Middle frontal gyrus (tissue), 1 donor: ENCODE results near the gene MAGI2.

Experiments
- DNase-seq: peaks from one replicate; pipeline ENCODE4 v3.0.0-alpha.2; 2015; ENCODE audit warnings: low spot score; ENCODE audit errors: extremely low spot score

Gene MAGI2

DNA sequence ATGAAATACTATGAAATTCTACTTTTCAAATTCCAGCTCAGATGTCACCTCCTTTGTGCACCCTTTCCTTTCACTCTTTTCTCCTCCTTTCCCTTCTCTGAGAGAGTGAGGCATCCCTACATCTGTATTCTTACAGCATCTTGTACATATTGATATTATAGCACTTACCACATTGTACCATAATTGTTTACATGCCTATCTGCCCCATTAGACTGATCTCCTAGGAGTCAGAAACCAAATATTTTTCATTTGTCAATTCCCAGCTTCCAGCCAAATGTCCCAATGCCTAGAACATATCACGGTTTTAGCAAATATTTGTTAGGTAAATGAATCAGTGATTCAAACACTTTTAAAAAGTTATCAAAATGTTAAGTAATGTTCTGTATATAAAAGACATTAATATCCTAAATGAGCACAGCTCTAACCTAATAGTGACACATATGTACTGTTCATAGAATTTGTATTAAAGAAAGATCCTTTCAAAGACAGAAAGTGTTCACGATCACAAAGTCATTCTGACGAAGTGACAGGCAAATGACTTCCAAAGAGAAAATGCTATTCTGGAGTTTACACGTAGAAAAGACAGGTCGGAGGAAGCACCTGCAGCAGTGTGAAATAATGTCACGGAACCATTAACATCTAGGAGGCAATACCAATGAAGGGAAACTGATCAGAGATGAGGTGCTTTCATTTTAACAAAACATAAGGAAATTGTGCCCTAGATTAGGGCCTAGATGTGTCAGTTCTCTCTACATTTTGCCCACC, 774.2 kb downstream of the MAGI2 start:
- DNase-seq: no peak

DNA sequence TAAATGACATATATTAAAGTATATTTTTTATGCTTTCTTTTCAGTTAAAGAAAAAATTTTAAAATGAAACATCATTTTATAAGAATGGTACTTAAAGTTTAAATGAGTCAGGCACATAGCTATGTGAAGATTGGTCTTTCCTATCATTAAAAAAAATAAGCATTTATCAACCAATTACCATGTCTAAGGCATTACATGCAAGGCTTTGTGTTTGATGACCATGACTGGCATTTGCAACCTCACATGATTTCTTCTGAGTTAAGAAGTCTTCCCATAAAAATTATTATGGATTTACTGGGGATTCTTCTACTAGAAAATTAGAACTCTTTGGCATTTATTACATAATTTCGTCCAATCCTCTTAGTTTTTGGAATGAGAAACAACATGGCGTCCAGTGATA, 776.1 kb downstream of the MAGI2 start:
- no peak for DNase-seq

DNA sequence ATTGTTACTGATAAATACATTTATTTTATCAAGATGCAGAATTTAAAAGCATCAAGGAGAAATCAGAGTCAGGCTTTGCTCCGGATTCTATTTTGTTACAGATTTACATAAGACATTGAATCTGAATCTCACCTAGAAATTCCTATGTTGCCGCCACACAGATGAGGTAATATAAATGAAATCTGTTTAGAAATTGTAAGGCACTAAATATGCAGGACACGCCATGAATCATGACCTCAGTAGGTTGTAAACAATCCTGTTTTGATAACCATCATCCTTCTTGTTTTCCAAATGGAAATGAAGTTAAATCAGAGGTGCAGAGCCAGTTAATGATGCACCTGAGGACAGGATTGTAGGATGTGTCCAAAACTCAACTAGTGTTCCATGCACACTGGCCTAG, 778.0 kb downstream of the MAGI2 start:
- DNase-seq: no peak

DNA sequence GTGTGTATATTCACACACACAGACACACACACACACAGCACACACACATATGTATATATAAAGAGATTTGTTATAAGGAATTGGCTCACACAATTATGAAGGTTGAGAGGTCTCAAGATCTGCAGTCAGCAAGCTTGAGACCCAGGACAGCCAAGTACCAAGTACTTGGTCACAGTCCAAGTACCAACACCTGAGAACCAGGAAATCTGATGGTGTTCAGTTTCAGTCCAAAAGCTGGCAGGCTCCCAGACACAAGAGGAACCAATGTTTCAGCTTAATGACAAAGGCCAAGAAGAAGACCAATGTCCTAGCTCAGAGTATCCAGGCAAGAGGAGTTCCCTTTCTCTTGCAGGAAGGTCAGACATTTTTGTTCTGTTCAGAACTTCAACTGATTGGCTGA, 780.2 kb downstream of the MAGI2 start:
- no peak for DNase-seq

DNA sequence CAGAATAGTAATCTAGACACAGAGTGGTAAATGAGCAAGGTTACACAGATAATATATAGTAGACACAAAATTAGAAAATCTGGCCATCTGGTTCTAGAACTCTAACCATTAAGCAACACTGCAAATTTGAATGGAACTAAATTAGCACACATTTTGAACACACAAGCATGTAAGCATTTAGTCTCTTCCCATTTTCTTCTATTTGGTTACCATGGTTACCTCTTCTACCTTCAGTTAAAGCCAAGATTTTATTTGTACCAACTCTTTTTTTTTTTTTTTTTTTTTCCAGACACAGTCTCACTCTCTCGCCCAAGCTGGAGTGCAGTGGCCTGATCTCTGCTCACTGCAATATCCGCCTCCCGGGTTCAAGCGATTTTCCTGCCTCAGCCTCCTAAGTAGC, 790.5 kb downstream of the MAGI2 start:
- no peak for DNase-seq

DNA sequence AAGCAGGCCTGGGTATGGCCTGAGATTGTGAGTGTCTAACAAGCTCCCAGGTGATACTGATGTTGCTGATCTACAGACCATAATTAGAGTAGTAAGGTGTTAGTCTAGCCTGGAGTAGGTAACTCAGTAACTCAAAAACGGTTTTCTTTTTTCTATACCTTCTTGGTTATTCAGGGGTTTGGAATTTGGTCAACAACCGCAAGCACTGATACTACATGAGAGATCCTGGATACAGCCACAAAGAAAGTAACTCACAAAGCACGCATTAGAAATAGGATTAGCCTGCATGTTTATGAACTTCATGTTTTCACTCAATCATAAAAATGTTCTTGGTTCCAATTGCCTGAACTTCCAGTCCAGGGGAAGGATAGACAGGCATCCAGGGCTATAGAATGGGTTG, 803.5 kb downstream of the MAGI2 start:
- DNase-seq: no peak

DNA sequence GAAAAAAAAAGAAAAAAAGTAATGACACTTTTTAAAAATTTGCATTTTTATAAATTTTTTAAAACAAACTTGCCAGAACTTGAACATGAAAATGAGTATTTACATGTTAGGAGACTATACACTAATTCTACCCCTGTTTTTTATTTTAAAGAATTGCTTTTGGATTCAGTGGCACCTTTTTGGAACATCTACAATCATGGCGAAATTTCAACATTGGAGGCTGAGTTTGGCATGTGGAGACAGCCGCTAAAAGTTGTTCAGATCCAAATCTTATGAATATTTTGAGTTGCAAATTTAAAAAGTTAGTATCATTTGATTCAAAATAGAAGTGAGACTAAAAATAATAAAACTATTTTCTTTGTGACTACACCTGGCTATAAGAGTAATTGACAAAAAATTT, 804.2 kb downstream of the MAGI2 start:
- no peak for DNase-seq

DNA sequence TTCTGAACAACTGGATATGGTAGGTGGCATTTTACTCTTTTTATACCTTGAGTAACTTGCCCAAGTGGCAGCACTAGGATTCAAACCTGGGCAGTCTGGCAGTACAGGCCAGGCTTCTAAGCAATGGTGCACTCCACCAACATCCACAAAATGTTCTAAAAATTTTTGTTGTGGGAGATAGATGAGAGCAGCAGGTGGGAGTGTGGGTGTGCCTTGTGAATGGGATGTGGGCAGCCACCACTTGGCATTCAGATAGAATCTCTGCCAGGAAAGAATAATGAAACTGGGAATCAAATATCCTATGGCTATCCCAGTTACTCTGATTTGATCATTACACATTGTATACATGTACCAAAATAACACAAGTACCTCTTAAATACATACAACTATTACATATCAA, 810.7 kb downstream of the MAGI2 start:
- no peak for DNase-seq

DNA sequence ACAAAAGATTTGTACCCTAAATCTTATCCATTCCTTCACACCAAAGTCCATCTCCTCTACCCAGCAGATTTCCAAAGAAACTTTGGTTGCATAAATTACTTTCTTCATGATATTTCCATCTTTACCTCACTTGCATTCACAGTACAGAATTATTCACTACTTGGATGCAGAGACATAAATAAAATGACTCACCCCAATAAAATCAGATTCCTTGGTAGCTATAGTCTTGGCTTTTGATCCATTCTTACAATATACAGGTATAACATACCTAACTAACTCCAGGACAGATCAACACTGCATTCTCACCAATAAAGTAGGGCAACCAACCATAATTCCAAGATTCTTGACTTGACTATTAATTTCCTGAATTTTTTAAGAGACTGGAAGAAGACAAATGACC, 815.1 kb downstream of the MAGI2 start:
- DNase-seq: no peak

DNA sequence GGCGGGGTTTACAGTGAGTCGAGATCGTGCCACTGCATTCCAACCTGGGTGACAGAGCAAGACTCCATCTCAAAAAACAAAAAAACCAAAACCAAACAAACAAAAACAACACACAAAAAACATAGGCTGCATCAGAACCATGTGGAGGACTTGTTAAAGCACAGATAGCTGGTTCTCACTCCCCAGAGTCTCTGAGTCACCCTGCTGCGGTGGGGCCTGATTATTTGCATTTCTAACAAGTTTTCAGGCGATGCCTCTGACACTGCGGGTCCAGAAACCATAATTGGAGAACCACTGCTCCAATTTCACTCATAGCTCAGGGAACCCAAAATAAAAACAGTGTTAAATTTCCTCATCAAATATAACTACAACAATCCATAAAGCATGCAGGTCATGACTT, 816.7 kb downstream of the MAGI2 start:
- DNase-seq: no peak

DNA sequence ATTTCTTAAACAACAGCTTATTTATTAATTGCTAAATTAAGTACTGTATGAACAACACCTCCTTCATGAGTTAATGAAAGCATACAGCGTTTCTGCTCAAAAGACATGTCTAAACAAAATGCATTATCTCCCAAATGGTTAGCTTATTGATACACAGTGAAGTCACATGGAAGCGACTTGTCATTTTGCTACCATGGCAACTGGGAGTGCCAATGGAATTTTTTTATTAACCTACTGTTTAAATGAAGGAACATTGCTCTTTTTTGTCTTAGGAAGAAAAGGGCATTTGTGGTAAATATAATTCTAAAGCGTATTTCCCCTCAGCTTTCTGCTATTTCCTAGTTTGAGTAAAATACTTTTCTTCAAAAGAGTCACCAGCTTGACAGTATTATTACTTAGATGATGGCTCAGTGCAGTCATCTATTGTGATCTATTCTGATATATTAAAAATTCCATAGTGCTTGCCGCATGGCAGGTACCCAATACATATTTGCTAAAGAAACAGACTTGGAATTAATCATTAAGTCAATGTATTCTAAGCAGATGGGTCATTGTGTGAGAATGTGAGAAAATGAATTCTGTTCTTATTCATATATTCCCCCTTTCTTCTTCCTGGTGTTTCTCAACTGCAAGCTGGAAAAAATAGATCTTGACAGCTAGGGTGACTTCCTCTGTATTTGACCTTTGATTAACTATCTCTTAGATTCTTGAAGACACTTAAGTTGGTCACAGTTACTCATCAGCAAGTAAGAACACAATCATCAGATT, 818.3 kb downstream of the MAGI2 start:
- no peak for DNase-seq

DNA sequence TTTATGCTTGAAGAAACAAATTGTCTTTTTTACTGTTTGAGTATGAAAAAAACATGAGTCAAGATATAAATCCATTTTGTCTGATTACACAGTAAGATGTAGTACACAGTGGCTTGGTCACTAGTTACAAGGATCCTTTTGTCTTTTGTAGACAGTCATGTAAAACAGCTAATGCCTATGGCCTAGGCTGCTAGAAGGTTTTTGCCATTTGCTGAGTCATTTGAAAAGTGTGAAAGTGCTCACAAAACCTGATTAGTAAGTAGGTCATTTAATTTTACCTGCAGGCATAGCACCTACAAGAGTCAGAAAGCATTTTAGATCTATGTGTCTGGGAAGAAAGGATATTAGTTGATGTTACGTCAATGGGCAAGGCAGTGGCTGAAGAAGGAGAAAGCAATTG, 819.4 kb downstream of the MAGI2 start:
- DNase-seq: no peak

DNA sequence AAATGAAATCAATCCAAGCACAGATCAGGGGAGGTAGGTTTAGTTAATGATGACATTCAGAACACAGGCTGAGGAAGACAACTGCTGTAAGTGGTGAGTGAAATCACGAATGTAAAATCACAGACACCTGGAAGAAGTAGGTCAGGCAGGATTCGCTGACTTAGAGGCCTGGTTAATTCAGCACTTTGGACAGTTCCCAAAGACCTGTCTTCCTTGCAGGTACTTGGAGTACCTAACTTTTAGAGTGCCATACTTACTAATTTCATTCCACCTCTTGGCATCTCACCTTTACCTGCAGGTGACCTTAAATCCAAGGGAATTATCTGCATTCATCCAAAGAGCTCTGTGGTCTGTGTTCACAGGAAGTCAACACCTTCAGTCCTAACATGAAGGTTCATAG, 832.5 kb downstream of the MAGI2 start:
- DNase-seq: no peak

DNA sequence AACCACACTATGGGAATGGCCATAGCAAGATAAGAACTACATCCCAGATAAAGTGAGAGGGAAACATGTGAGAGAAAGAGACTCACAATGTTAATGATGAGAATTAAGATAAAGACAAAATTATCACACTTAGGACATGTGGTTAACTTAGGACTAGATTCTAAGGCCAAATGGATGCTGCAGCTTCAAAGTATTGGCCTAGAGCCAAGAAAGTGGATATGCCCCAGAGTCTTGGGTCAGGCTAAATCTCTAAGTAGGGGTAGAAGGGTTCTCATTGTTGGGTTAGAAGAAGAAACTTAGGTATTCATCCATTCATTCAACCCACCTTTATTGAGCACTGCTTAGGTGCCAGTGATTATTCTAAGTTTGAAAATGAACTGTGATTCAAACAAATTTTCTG, 836.9 kb downstream of the MAGI2 start:
- no peak for DNase-seq

DNA sequence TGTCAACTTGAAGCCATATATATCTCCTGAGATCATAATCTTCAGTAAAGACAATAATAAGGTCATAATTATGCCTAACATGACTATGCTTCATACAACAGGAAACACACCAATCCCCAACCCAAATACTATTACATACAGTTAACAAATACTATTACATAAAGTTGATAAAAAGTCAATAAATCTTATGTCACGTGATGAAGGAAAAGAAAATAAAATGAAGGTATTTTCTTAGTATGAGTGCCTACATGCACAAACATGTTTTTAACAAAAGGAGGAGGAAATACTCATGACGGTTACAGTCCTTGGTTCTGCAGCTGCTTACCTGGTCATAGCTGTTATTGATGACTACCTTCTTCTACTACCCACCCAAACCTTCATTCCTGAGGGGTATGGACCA, 844.2 kb downstream of the MAGI2 start:
- no peak for DNase-seq

DNA sequence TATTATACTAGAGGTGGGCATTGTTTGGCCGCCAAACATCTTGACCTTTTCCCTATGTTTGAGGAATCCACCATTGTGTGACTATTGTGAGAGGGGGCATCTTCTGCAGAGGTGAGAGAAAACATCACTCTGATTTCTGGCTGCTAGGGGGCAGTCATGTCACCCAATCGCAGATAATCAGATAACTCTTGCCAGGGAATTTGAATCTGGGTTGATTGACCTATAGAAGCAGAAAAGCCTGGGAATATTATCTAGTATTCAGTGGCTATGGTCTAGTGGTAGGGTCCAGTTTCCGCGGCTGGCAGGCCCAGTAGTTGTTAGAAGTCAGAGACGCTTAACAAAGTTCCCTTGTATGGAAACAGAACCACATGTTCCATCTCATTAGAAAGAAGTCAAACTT, 846.4 kb downstream of the MAGI2 start:
- DNase-seq: no peak

DNA sequence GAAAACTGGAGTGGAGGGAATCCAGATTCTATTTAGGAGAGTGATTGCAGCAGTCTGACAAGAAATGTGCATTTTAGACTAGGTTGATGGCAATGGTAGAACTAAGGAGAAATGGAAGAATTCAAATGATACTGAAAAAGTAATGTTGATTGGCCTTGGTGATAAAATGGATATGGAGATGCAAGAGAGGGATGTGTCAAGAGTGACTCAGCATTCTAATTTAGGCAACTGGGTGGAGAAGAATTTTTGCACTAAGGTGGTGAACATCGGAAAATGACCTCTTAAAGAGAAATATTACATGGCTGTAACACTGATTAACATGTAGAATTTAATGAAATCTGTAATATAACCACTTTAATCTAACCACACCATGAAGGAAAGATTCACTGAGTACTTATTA, 848.3 kb downstream of the MAGI2 start:
- no peak for DNase-seq

DNA sequence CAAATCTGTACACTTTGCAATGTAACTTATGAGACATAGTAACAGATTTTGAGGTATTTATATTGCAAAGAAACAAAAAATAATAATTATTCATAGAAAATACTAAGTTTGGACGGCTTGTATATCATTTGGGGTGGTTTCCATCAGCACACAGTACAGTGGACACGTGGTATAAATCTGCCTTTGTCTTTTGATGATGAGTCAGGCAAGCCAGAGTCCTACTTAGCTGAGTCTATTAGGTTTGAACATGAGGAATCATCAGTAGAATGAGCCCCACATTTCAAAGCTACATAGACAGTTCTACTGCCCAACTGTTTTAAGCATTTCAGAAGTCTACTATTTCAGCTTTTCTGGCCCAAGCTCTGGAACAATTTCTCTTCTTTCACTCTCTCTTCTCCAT, 851.7 kb downstream of the MAGI2 start:
- DNase-seq: no peak

DNA sequence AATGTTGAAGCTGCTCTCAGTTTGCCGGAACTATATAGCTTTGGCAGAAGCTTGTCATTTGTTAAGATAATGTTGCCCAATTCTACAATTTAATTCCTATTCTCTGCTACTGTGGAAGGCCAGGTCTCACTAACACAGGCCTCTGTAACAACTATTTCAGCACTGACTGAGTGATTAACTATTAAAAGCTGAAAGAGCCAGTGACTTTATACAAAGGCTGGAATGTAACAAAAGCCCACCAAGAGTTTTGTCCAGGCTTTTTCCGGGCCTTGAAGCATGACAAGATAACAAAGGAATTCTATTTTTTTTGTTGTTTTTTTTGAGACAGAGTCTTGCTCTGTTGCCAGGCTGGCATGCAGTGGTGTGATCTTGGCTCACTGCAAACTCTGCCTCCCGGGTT, 859.3 kb downstream of the MAGI2 start:
- no peak for DNase-seq

DNA sequence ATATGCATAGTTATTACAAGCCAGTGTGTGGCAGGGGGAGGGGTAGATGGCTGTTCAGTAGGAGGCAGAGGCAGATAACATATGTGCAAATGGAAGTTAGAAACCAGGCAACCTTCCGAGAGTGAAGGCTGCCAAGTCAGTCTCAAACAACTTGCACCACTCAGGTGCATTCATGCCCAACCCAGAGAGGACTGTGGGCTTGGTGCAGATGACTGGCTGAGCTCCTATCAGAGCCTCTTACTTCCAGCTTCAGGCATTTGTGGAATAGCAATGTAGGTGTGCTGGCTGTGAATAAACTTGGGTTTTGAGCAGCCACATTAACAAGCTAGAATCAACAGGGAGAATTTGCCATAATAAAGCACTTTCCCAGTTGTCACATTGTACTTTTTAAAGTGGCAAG, 865.1 kb downstream of the MAGI2 start:
- DNase-seq: no peak

DNA sequence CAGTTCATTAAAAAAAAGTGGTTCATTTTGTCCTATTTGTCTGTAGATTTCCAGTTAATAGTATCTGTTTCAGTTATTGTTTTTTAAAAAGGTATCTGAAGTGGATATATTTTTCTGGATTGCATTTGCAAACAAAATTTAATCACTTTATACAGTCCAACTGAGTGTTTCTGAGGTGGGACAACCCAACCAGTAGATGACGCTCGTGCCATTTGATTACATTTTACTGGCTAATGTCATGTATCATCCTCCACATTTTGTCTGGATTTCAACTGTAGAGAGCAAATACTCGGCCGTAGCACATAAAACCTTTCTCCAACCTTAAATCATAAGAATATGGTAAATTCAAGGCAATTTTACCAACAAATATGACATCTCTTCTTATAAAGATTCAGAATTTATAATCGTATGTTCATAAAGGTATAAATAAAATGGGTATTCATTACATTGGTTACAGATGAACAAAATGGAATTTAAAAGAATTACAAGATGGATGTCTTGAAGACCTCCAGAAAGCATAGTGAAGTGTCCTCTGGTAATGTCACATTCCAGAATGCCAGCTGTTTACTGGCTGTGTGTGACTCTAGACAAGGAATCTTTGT, 865.9 kb downstream of the MAGI2 start:
- no peak for DNase-seq

DNA sequence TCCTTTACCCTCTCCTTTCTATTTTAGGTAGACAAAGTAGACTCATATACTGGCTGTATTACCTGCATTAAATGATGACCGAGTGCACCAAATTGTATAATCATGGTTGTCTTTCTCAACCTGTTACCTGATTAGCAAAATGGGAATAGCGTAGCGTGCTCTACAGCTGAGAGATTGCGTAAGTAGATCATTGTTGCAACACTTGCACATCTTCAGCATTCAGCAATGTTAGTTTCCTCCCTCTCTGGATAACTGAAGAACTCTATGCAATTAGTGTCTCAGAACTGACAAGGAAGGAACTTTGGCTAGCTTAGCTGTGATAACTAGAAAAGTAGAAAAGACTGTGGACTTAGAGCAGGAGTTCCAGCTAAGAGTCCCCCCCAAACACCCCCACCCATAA, 867.5 kb downstream of the MAGI2 start:
- no peak for DNase-seq

DNA sequence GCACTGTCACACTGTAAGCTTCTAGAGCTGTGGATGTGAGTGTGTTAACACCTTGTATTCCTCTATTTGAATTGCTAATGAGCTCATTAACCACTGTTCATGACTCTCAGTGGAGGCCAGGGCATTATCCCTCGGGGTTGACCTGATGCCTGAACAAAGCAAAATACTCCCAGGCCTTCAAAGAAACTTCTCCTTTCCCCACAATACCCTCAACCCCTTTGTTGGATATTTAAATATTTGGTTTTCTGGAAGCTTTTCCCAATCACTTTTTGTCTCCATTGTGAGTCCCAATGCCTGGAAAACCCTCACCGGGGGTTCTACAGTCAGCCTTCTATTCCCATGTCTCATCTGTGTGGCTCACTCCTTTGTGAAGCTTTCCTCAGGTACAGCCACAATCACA, 874.8 kb downstream of the MAGI2 start:
- DNase-seq: no peak
